K562 (cell line): ENCODE results near the gene CEBPB. TPM values are rescaled to one million over a fixed set of nuclear protein-coding genes. Genes with fewer than 3 reads are reported as not detected.

Experiments used
- ATAC-seq: fragments of 200-7000 bp; cut with Tn5 transposase; 3 replicates; pipeline ENCODE4 v1.9.1; 2020; ENCODE audit warnings: moderate library complexity
- BruUV-seq: library from RNA; stranded (reverse); fragments of 400-500 nt; replicated peaks from 2 replicates; lab custom pipeline; 2021; lab: Mats Ljungman, UMichigan
- CTCF ChIA-PET: fragments of 300-600 bp; formaldehyde crosslinking; extraction: SDS; loops from one replicate; lab custom pipeline; 2021; ENCODE audit warnings: low intra/inter-chr PET ratio; lab: Yijun Ruan, JAX
- POLR2A ChIA-PET: fragments of 300-600, 350-650 bp; sonication (Branson Sonifier 250); formaldehyde crosslinking; extraction: SDS; loops from one replicate; lab custom pipeline; 2021; ENCODE audit warnings: antibody characterized with exemption, inconsistent platforms; lab: Yijun Ruan, JAX
- DNase-seq, 4 experiments: peaks; one replicate each; pipeline versions ENCODE4 v3.0.0 to v3.0.0-alpha.2; 2011 to 2018; ENCODE audit warnings: low spot score in 3 of 4, mixed read lengths in 3 of 4; ENCODE audit errors: extremely low read depth in 1 of 4
- FAIRE-seq: peaks from 2 replicates; lab custom pipeline; 2011; peaks lifted over from hg19 to GRCh38; lab: Jason Lieb, UNC
- H2AFZ ChIP-seq: 2 replicates; pipeline ENCODE4 v1.6.0; 2011; ENCODE audit warnings: low read depth, low read length, control low read depth, inconsistent platforms
- H3K27ac ChIP-seq: fragments of 200-600 bp; 3 replicates; pipeline ENCODE4 v1.8.0; 2011; ENCODE audit warnings: low read depth, mild to moderate bottlenecking, control low read depth, inconsistent platforms, low read length, moderate library complexity, mixed read lengths; ENCODE audit errors: extremely low read depth
- H3K27me3 ChIP-seq, 2 experiments: fragments of 300-600 bp in 1 of 2; 2 replicates in 1 of 2; 3 replicates in 1 of 2; pipeline versions ENCODE4 v1.6.0 to v1.8.0; 2011; ENCODE audit warnings: inconsistent platforms in 2 of 2, low read length in 2 of 2, mild to moderate bottlenecking in 1 of 2, mixed read lengths in 1 of 2, moderate library complexity in 1 of 2; ENCODE audit not compliant: control insufficient read depth in 2 of 2, insufficient read depth in 2 of 2
- H3K36me3 ChIP-seq: fragments of 300-600 bp; 3 replicates; pipeline ENCODE4 v1.8.0; 2011; ENCODE audit warnings: mild to moderate bottlenecking, low read length, inconsistent platforms; ENCODE audit not compliant: control insufficient read depth, insufficient read depth
- H3K4me1 ChIP-seq, 2 experiments: fragments of 200-600 bp in 1 of 2; replicated peaks in 1 of 2; 2 replicates in 1 of 2; 3 replicates in 1 of 2; pipeline versions ENCODE4 v1.5.1 to v1.8.0; 2011; ENCODE audit warnings: inconsistent platforms in 2 of 2, low read length in 2 of 2, mild to moderate bottlenecking in 1 of 2, mixed read lengths in 1 of 2, moderate library complexity in 1 of 2; ENCODE audit not compliant: control insufficient read depth in 2 of 2, insufficient read depth in 2 of 2
- H3K4me2 ChIP-seq: 2 replicates; pipeline ENCODE4 v1.6.1; 2011; ENCODE audit warnings: low read length, control low read depth, inconsistent platforms, mixed read lengths; ENCODE audit not compliant: insufficient read depth
- H3K4me3 ChIP-seq: fragments of 200-600 bp; sonication (generic), shearing (Covaris generic); 2 replicates; pipeline ENCODE4 v1.5.1; 2016; ENCODE audit warnings: control low read depth, inconsistent platforms
- H3K79me2 ChIP-seq: fragments of 200-600 bp; 3 replicates; pipeline ENCODE4 v1.8.0; 2011; ENCODE audit warnings: low read length, inconsistent platforms; ENCODE audit not compliant: control insufficient read depth, insufficient read depth
- H3K9ac ChIP-seq, 2 experiments: 2 replicates each; pipeline versions ENCODE4 v1.6.0 to v1.6.1; 2011; ENCODE audit warnings: low read depth in 2 of 2, low read length in 2 of 2, control low read depth in 1 of 2, inconsistent platforms in 1 of 2, mild to moderate bottlenecking in 1 of 2, mixed read lengths in 1 of 2; ENCODE audit not compliant: insufficient read depth in 1 of 2
- H3K9me1 ChIP-seq: one replicate; pipeline ENCODE4 v1.6.0; 2011; ENCODE audit warnings: inconsistent platforms, mild to moderate bottlenecking, low read length, moderate library complexity; ENCODE audit not compliant: control insufficient read depth, insufficient read depth
- H3K9me3 ChIP-seq: replicated peaks from 2 replicates; pipeline ENCODE4 v1.5.1; 2011; ENCODE audit warnings: low read depth, low read length, inconsistent platforms; ENCODE audit not compliant: control insufficient read depth, insufficient read depth
- H4K20me1 ChIP-seq: replicated peaks from 2 replicates; pipeline ENCODE4 v1.6.1; 2011; ENCODE audit warnings: low read length, inconsistent platforms, mixed read lengths; ENCODE audit not compliant: control insufficient read depth, insufficient read depth
- DLX4 ChIP-seq: fragments of 250-450 bp; sonication (Bioruptor Pico); IDR thresholded peaks from 2 replicates; pipeline ENCODE4 v1.6.1; 2021; ENCODE audit warnings: mild to moderate bottlenecking
- EP300 ChIP-seq: IDR thresholded peaks from 2 replicates; pipeline ENCODE4 v1.6.1; 2012; ENCODE audit warnings: low read length, improper control_type of control experiment
- ETS2 ChIP-seq: IDR thresholded peaks from 2 replicates; pipeline ENCODE4 v1.6.1; 2016; ENCODE audit warnings: borderline replicate concordance, missing genetic modification characterization, mild to moderate bottlenecking, moderate library complexity, missing compliant biosample characterization; ENCODE audit not compliant: poor library complexity, severe bottlenecking
- GABPB2 ChIP-seq: fragments of 250-450 bp; sonication (Bioruptor Pico); conservative IDR thresholded peaks from 2 replicates; pipeline ENCODE4 v1.5.1; 2021; ENCODE audit warnings: mild to moderate bottlenecking
- HMG20B ChIP-seq: fragments of 250-450 bp; sonication (Bioruptor Pico); IDR thresholded peaks from 2 replicates; pipeline ENCODE4 v1.5.0; 2021; ENCODE audit warnings: mild to moderate bottlenecking
- MCM7 ChIP-seq, 2 experiments: fragments of 450-650 bp; IDR thresholded peaks; 2 replicates each; pipeline ENCODE4 v1.6.1; 2016 to 2018
- RERE ChIP-seq: sonication (generic); formaldehyde crosslinking; IDR thresholded peaks from 2 replicates; pipeline ENCODE4 v1.8.0; 2023; ENCODE audit warnings: missing genetic modification reagents, mild to moderate bottlenecking, borderline replicate concordance
- SP1 ChIP-seq: sonication (generic); formaldehyde crosslinking; IDR thresholded peaks from 2 replicates; pipeline ENCODE4 v1.8.1; 2022; ENCODE audit warnings: mild to moderate bottlenecking, missing genetic modification reagents
- WHSC1 ChIP-seq: IDR thresholded peaks from one replicate; pipeline ENCODE4 v1.6.1; 2012; ENCODE audit warnings: low read length, control low read depth, inconsistent platforms
- ZNF23 ChIP-seq: fragments of 250-450 bp; sonication (Bioruptor Pico); IDR thresholded peaks from 2 replicates; pipeline ENCODE4 v1.4.0; 2020; ENCODE audit warnings: mild to moderate bottlenecking
- ZNF274 ChIP-seq: IDR thresholded peaks from 2 replicates; pipeline ENCODE4 v1.6.1; 2011; ENCODE audit warnings: low read depth, mild to moderate bottlenecking, low read length, moderate library complexity, borderline replicate concordance
- ZNF316 ChIP-seq: fragments of 450-650 bp; IDR thresholded peaks from 2 replicates; pipeline ENCODE4 v1.6.1; 2016
- ZNF764 ChIP-seq: fragments of 250-450 bp; sonication (Bioruptor Pico); IDR thresholded peaks from 2 replicates; pipeline ENCODE4 v1.4.0; 2020; ENCODE audit warnings: low read depth, mild to moderate bottlenecking, moderate library complexity
- WGBS: fragments of 100-300 bp; shearing (Covaris generic); methylation state at CpG from one replicate; pipeline ENCODE4 v1.1.6; 2016; ENCODE audit warnings: low coverage, mixed read lengths; ENCODE audit not compliant: insufficient coverage; ENCODE audit errors: missing lambda C conversion rate; 5-methylcytosine and 5-hydroxymethylcytosine counted together
- in situ Hi-C: fragments of 300-500 bp; cut with MboI; formaldehyde crosslinking; loops from 4 replicates; pipeline ENCODE4 v1.15.0; 2018; ENCODE audit warnings: inconsistent platforms, mixed read lengths
- intact Hi-C: fragments of 100-400 bp; cut with micrococcal nuclease; formaldehyde crosslinking; loops from 2 replicates; pipeline ENCODE4 v1.14.2; 2022
- polyA plus RNA-seq, 8 experiments: library from polyadenylated mRNA; depleted of rRNA in 4 of 8; stranded (reverse) in 5 of 8; unstranded in 3 of 8; fragments of >200 nt; fragmentation: Nextera tagmentation in 2 of 8; fragmentation: Illumina TruSeq in 1 of 8; extraction: Ambion mirVana in 2 of 8; extraction: Trizol in 1 of 8; gene quantifications; 2 replicates each; pipeline versions ENCODE4 v1.2.1 to v1.2.3, GENCODE V29; 2011 to 2014; ENCODE audit warnings: inconsistent platforms in 1 of 8, missing spikeins in 1 of 8
- total RNA-seq, 7 experiments: library from RNA; depleted of rRNA in 6 of 7; stranded (reverse); fragments of >200 nt in 6 of 7; fragmentation: Illumina TruSeq in 2 of 7; extraction: Trizol in 2 of 7; gene quantifications; 2 replicates each; pipeline versions ENCODE4 v1.2.1 to v1.2.3, GENCODE V29; 2011 to 2021; ENCODE audit warnings: low replicate concordance in 1 of 7

CEBPB gene
- total and polyA plus RNA-seq, 9 of the 15 experiments (the other 6 are each of a cell fraction or from before 2014, with no cell fraction given), result 1.2 to 72.6 (median 7.8) TPM

GRCh38 chr20:50223039-50224005, 32.7 kb downstream of the CEBPB start:
- no peak for FAIRE-seq

More at GRCh38 chr20:50223039-50224005, 32.7 kb downstream of the CEBPB start:
- no peak for DNase-seq
- Histone ChIP-seq H3K9ac (peak overlapping the region in 1 of 2 experiments; percentile 68; a peak in 1 of 4 replicates), H3K9me1 (no peaks in the 10 kb centered on the region), H3K4me3 (no peak overlapping the region), H3K4me2 (no peak overlapping the region), H3K4me1 (peaks cover 0 to 17% of the 10 kb centered on the region in 2 experiments; a peak in 2 of 5 replicates), H3K27ac (no peak overlapping the region), H3K9me3 (no peaks in the 10 kb centered on the region), H4K20me1 (no peaks in the 10 kb centered on the region), H2AFZ (0 out of 2 replicates have a peak overlapping the region, but pooled peaks have one; percentile 9), H3K36me3 (no peaks in the 10 kb centered on the region), H3K79me2 (no peaks in the 10 kb centered on the region), H3K27me3 (no peaks in the 10 kb centered on the region; a peak in 1 of 5 replicates)
- intact Hi-C loops (no loop called here), in situ Hi-C loops (no loop called here)
- TF ChIP-seq HMG20B (CRISPR knock-in tag) (no peak), GABPB2 (CRISPR knock-in tag) (no peak), MCM7 (IDR thresholded peaks at IDR 0.05) (no peak), ETS2 (no peak), ZNF316 (no peak), SP1 (no peak), ZNF274 (no peak), ZNF764 (no peak), ZNF23 (CRISPR knock-in tag) (no peak), DLX4 (no peak), RERE (CRISPR knock-in tag) (no peak), EP300 (no peak), WHSC1 (no peak)
- CTCF ChIA-PET, result no interaction called here
- POLR2A ChIA-PET, result interaction anchor here (0.7 to 1.3 kb wide), 2 partner anchors 28 to 146 kb away, joined by 3 read pairs; no protein-coding TSS in a partner anchor
- 46% methylated on average over 28 of the region's 28 CpGs for WGBS
- no peak for ATAC-seq
- no TSS peak for BruUV-seq
